DMS 273 (cell line): Measurements from ENCODE around the gene FGD3.
"Not testable (repeated sequence)": the region's sequence is repeated elsewhere in the genome, so short reads cannot be mapped to it uniquely, and the experiment has no call there.

ENCODE experiments used
- DNase-seq: peaks from one replicate; lab custom pipeline; 2025; ENCODE audit not compliant: unreplicated experiment; lab: John Stamatoyannopoulos, UW

The FGD3 gene

DNA sequence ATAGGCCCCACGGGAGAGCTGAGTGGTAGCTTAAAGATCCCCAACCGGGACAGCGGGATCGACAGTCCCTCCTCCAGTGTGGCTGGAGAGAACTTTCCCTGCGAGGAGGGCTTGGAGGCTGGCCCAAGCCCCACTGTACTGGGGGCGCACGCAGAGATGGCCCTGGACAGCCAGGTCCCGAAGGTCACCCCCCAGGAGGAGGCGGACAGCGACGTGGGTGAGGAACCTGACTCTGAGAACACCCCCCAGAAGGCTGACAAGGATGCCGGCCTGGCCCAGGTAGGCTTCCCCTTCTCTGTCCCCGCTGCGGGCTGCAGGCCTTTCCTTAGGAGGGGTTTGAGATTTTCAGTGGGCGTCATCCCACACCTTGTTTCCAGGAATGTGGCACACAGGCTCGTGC is 29.1 kb downstream of the FGD3 start:
- no peak for DNase-seq

- DNase-seq: no peak
These were observed 30.0 kb downstream of the FGD3 start for GRCh38 chr9:92977279-92977678.

GRCh38 chr9:92978345-92978875 is 31.1 kb downstream of the FGD3 start:
- peak; percentile 22 for DNase-seq

GRCh38 chr9:92979283-92980056 is 32.1 kb downstream of the FGD3 start:
- DNase-seq: no peak

DNA sequence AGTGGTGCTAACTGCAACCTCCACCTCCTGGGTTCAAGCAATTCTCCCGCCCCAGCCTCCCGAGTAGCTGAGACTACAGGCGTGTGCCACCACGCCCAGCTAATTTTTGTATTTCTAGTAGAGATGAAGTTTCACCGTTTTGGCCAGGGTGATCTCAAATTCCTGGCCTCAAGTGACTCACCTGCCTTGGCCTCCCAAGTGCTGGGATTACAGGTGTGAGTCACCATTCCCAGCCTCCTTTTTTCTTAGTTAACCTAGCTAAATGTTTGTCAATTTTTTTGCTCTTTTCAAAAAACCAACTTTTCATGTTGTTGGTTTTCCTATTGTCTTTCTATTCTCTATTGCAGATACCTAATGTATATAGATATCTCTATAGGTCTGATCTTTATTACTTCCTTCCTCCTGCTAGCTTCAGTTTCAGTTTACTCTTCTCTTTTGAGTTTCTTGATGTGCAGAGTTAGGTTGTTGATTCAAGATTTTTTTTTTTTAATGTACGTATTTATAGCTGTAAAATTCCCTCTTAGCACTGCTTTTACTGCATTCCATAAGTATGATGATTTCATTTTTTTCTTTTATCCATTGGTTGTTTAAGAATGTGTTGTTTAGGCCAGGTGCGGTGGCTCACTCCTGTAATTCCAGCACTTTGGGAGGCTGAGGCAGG is 32.9 kb downstream of the FGD3 start:
- no peak for DNase-seq

DNA sequence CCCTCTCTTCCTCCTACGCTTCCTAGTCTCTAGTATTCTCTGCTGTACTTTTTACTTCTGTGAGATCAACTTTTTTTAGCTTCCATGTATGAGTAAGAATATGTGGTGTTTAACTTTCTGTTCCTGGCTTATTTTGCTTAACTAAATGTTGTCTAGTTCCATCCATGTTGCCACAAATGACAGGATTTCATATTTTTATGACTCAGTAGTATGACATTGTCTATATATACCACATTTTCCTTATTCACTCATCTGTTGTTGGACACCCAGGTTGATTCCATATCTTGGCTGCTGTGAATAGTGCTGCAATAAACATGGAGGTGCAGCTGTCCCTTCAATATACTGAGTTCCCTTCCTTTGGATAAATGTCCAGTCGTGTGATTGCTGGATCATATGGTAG is 34.8 kb downstream of the FGD3 start:
- no peak for DNase-seq

GRCh38 chr9:92983984-92984589 is 36.8 kb downstream of the FGD3 start:
- peak; percentile 54 for DNase-seq

DNA sequence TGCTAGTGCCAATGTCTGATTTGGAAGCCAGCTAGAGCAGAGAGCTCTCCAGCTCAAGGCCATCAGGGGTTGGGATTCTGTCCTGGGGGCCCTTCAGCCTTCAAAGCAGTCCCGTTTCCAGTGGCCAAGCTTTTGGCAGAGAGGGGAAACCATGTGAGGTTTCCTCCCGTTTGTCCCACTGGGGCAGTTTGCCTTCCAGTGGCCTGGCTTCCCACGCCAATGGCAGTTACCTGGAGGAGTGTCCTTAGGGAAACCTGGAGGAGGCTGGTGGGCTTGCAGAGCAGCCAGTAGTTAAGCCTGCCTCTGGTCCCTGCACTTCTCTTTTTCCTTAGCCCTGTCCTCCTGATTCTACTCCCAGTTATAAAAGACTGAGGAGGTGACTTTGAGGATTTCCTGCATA is 37.7 kb downstream of the FGD3 start:
- DNase-seq: no peak

DNA sequence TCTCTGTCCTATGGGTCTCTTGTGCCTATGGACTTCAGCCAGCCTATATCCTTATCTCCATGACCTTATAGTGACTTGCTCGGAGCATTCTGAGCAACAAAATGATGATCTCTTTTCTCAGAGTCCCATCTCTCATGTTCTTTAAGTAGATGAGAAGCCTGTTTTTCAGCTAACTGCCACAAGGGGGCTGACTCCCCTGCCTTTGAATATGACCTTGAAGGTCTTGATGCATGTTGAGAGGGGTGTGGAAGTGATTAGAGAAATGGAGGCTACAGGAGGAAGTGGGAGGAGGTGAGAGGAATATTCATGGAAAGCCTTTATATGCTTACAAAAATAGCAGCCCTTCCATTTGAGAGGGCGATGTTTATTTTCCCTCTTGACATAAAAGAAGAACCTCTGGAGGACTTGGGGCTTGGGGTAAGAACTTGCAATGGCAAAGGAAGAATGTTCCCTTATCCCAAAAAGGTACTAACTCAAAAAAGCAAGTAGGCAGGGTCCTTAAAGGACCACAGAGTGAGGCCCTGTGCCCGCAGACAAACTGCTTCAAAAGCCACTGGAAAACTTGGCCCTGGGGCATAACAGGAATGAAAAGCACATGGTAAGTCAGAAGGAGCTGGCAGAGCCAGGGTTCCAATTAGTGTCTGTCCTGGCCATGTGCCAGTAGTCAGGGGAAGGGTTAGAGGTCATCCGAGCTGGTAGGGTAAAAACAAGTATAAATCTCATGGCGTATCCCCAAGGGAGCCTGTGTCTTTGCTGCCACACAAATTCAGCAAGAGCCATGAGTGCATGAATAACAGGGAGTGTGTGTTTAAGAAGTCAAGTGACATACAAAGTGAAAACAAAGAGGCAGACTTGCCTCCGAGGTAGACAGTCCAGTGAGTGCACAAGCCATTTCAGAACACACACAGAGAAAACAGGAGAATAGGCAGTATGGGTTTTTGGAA is 39.1 kb downstream of the FGD3 start:
- peak; percentile 57 for DNase-seq

- no peak for DNase-seq
These were observed 41.0 kb downstream of the FGD3 start for GRCh38 chr9:92988215-92988768.

DNA sequence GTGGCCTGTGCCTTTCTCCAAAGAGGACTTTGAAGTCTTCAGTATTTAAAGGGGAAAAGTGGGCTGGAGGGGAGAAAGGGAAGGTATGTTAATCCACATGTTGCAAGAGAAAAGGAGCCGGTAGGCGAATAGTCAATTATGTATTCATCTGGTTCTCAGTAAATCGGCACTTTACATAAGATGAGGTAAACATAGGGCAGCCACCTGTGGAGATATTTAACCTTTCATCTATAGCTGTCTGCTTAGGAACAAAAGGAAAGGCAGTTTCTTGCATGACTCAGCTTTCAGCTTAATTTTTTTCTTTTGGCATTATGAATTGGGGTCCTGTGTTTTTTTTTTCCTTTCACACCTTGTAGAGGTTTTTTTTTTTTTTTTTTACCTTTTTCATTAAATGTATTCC is 42.2 kb downstream of the FGD3 start:
- DNase-seq: no peak

GRCh38 chr9:92990461-92990860 is 43.1 kb downstream of the FGD3 start:
- no peak for DNase-seq

GRCh38 chr9:92992549-92992948 is 45.2 kb downstream of the FGD3 start:
- DNase-seq: no peak

DNA sequence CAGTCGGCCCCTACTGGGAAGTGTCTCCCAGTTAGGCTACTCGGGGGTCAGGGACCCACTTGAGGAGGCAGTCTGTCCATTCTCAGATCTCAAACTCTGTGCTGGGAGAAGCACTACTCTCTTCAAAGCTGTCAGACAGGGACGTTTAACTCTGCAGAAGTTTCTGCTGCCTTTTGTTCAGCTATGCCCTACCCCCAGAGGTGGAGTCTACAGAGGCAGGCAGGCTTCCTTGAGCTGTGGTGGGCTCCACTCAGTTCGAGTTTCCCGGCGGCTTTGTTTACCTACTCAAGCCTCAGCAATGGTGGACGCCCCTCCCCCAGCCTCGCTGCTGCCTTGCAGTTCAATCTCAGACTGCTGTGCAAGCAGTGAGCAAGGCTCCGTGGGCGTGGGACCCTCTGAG is 51.5 kb downstream of the FGD3 start:
- DNase-seq: not testable (repeated sequence)

DNA sequence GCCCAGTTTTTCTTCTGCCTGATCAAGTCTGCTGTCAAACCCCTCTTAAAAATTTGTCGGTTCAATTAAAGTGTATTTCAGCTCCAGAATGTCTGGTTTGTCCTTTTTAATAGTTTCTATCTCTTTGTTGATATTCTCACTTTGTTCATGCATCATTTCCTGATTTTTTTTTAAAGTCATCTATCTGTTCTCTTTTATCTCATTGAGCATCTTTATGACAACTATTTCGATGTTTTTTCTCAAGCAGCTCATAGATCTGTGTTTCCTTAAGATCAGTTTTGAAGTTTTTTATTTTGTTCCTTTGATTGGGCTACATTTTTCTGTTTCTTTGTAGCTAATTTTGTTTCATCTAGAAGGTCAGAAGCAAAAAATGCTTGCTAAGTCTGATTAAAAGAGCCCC is 53.7 kb downstream of the FGD3 start:
- DNase-seq: no peak

GRCh38 chr9:93002700-93003099 is 55.4 kb downstream of the FGD3 start:
- DNase-seq: no peak

GRCh38 chr9:93003552-93004407 is 56.5 kb downstream of the FGD3 start:
- DNase-seq: peak; percentile 85

DNA sequence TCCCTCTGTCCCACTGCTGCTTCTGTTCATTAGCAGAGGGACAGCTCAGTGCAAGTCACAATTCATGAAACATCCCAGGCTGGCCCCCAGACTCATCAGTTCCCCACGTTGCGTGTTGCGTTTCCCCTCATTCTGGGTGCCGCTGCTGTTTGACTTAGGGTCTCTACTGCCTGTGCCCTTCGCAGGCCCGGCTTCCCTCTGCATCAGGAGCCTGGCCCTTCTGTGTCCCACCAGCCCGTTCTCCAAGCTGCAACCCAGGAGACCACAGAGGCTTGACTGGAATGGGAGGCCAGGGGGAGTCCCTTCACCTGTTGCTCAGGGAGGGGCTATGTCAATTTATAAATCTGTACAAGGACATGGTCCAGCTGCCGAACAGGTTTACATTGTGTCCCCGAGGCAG is 57.2 kb downstream of the FGD3 start:
- no peak for DNase-seq

DNA sequence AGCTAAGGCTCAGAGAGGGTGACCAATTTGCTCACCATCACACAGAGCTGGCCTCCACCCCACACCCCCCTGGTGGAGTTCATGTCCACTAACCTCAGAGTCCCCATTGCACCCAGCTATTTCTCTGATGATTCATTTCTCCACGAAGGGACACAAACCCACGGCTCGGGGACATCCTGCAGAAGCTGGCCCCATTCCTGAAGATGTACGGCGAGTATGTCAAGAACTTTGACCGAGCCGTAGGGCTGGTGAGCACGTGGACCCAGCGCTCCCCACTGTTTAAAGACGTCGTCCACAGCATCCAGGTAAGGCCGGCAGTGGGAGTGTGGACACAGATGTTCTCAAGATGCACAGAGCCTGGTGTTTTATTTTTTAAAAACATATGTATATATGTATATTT is 58.6 kb downstream of the FGD3 start:
- no peak for DNase-seq
